OCI-LY3 (cell line): ENCODE data around the gene ESRP2.

Source experiments
- H2AFZ ChIP-seq: fragments of 200-600, 300-600 bp; shearing (Covaris generic); 2 replicates; pipeline ENCODE4 v1.6.0; 2014; ENCODE audit warnings: antibody characterized with exemption, low read depth, low read length
- H3K27ac ChIP-seq: fragments of 200-600, 300-600 bp; sonication (generic); 2 replicates; pipeline ENCODE4 v1.5.1; 2014; ENCODE audit warnings: mild to moderate bottlenecking, low read length, moderate library complexity, mixed read lengths
- H3K27me3 ChIP-seq: fragments of 200-600, 300-600 bp; sonication (generic); 2 replicates; pipeline ENCODE4 v1.6.1; 2014; ENCODE audit warnings: low read depth, low read length, mixed read lengths
- H3K36me3 ChIP-seq: fragments of 200-600, 300-600 bp; sonication (generic); replicated peaks from 2 replicates; pipeline ENCODE3; 2014; ENCODE audit warnings: low read depth, low read length, mixed read lengths
- H3K4me1 ChIP-seq: fragments of 300-600, 200-600 bp; sonication (generic); 2 replicates; pipeline ENCODE4 v1.6.1; 2014; ENCODE audit warnings: low read length, mixed read lengths
- H3K4me2 ChIP-seq: fragments of 200-600, 300-600 bp; sonication (generic); 2 replicates; pipeline ENCODE4 v1.6.1; 2014; ENCODE audit warnings: low read length, mixed read lengths
- H3K4me3 ChIP-seq: fragments of 300-600, 200-600 bp; sonication (generic); 2 replicates; pipeline ENCODE4 v1.5.1; 2014; ENCODE audit warnings: antibody characterized with exemption, mild to moderate bottlenecking, low read length, moderate library complexity
- H3K79me2 ChIP-seq: fragments of 300-600, 200-600 bp; shearing (Covaris generic); 2 replicates; pipeline ENCODE4 v1.6.1; 2014; ENCODE audit warnings: mild to moderate bottlenecking, low read length, mixed read lengths
- H3K9ac ChIP-seq: fragments of 300-600, 200-600 bp; shearing (Covaris generic); 2 replicates; pipeline ENCODE4 v1.6.0; 2014; ENCODE audit warnings: mild to moderate bottlenecking, low read length, moderate library complexity
- H3K9me3 ChIP-seq: fragments of 200-600, 300-600 bp; shearing (Covaris generic); 2 replicates; pipeline ENCODE4 v1.6.1; 2014; ENCODE audit warnings: low read length, mixed read lengths; ENCODE audit not compliant: insufficient read depth
- H4K20me1 ChIP-seq: fragments of 200-600, 300-600 bp; sonication (generic); 2 replicates; pipeline ENCODE4 v1.6.1; 2016; ENCODE audit warnings: low read length, mixed read lengths; ENCODE audit not compliant: insufficient read depth
- CTCF ChIP-seq: fragments of 200-600, 300-600 bp; sonication (generic); IDR thresholded peaks from 2 replicates; pipeline ENCODE4 v1.5.1; 2014; ENCODE audit warnings: antibody characterized with exemption, low read length, low read depth
- EZH2phosphoT487 ChIP-seq: fragments of 200-600 bp; shearing (Covaris generic); IDR thresholded peaks from 2 replicates; pipeline ENCODE4 v1.6.1; 2018; ENCODE audit warnings: antibody characterized with exemption, mixed run types, low read depth

The ESRP2 gene

GRCh38 chr16:68234188-68235107 is 1.5 kb downstream of the ESRP2 start:
- no peak overlapping the region for H2AFZ ChIP-seq

GRCh38 chr16:68233835-68234187 is 2.1 kb downstream of the ESRP2 start:
- H3K4me3 ChIP-seq = no peak overlapping the region
- H4K20me1 ChIP-seq = no peaks in the 10 kb centered on the region
- no peaks in the 10 kb centered on the region for H3K27me3 ChIP-seq
- no peaks in the 10 kb centered on the region for H3K4me1 ChIP-seq
- no peaks in the 10 kb centered on the region for H3K79me2 ChIP-seq
- H3K36me3 ChIP-seq = no peaks in the 10 kb centered on the region
- H3K27ac ChIP-seq = no peak overlapping the region
- no peaks in the 10 kb centered on the region for H3K9me3 ChIP-seq
- no peak overlapping the region for H3K9ac ChIP-seq
- TF ChIP-seq CTCF (no peak), EZH2phosphoT487 (no peak)
- no peak overlapping the region for H2AFZ ChIP-seq
- no peak overlapping the region for H3K4me2 ChIP-seq

More at GRCh38 chr16:68234188-68235107, 1.5 kb downstream of the ESRP2 start:
- no peak overlapping the region for H3K4me2 ChIP-seq
- no peaks in the 10 kb centered on the region for H3K9me3 ChIP-seq
- H3K4me3 ChIP-seq = no peak overlapping the region
- no peak for TF ChIP-seq CTCF
- no peak for TF ChIP-seq EZH2phosphoT487
- no peak overlapping the region for H3K27ac ChIP-seq
- H4K20me1 ChIP-seq = no peaks in the 10 kb centered on the region
- no peaks in the 10 kb centered on the region for H3K79me2 ChIP-seq
- H3K36me3 ChIP-seq = no peaks in the 10 kb centered on the region
- H3K4me1 ChIP-seq = no peaks in the 10 kb centered on the region
- H3K27me3 ChIP-seq = no peaks in the 10 kb centered on the region
- no peak overlapping the region for H3K9ac ChIP-seq

- no peaks in the 10 kb centered on the region for H4K20me1 ChIP-seq
- TF ChIP-seq CTCF (no peak), EZH2phosphoT487 (no peak)
- no peak overlapping the region for H3K4me2 ChIP-seq
- no peak overlapping the region for H3K9ac ChIP-seq
- H3K4me1 ChIP-seq = no peaks in the 10 kb centered on the region
- H3K9me3 ChIP-seq = no peaks in the 10 kb centered on the region
- H3K27me3 ChIP-seq = no peaks in the 10 kb centered on the region
- H3K36me3 ChIP-seq = no peaks in the 10 kb centered on the region
- H3K27ac ChIP-seq = no peak overlapping the region
- H3K79me2 ChIP-seq = no peaks in the 10 kb centered on the region
- no peak overlapping the region for H3K4me3 ChIP-seq
- H2AFZ ChIP-seq = no peak overlapping the region
These were observed 2.7 kb downstream of the ESRP2 start for GRCh38 chr16:68233085-68233834.

GRCh38 chr16:68232335-68232734 is 3.6 kb downstream of the ESRP2 start:
- TF ChIP-seq CTCF (no peak), EZH2phosphoT487 (no peak)
- H3K4me1 ChIP-seq = no peaks in the 10 kb centered on the region
- no peak overlapping the region for H3K4me3 ChIP-seq
- H3K36me3 ChIP-seq = no peaks in the 10 kb centered on the region
- no peak overlapping the region for H3K27ac ChIP-seq
- H2AFZ ChIP-seq = no peak overlapping the region
- H3K9ac ChIP-seq = no peak overlapping the region
- no peak overlapping the region for H3K4me2 ChIP-seq
- no peaks in the 10 kb centered on the region for H3K9me3 ChIP-seq
- H3K79me2 ChIP-seq = no peaks in the 10 kb centered on the region
- H3K27me3 ChIP-seq = no peaks in the 10 kb centered on the region
- no peaks in the 10 kb centered on the region for H4K20me1 ChIP-seq
